GM19238 (cell line): Measurements from ENCODE around the gene SP6.

ENCODE experiments used
- DNase-seq: peaks from one replicate; pipeline ENCODE4 v3.0.0; 2011; ENCODE audit warnings: low spot score; ENCODE audit not compliant: insufficient read length

Gene SP6

GRCh38 chr17:47879776-47880454 is 29.0 kb upstream of the SP6 start:
- DNase-seq = no peak

GRCh38 chr17:47879028-47879585 is 28.1 kb upstream of the SP6 start:
- no peak for DNase-seq

- DNase-seq = no peak
Measured at GRCh38 chr17:47878203-47879027, 27.5 kb upstream of the SP6 start.

- DNase-seq = no peak
Measured at GRCh38 chr17:47877368-47878034, 26.5 kb upstream of the SP6 start.

- DNase-seq = no peak
Measured at GRCh38 chr17:47875011-47875985, 24.3 kb upstream of the SP6 start.

- no peak for DNase-seq
Measured at GRCh38 chr17:47873200-47874090, 22.5 kb upstream of the SP6 start.

- no peak for DNase-seq
Measured at GRCh38 chr17:47872651-47873161, 21.7 kb upstream of the SP6 start.

- no peak for DNase-seq
Measured at GRCh38 chr17:47872019-47872650, 21.2 kb upstream of the SP6 start.

- DNase-seq = no peak
Measured at GRCh38 chr17:47871048-47871447, 20.1 kb upstream of the SP6 start.

- DNase-seq = no peak
Measured at GRCh38 chr17:47870056-47870455, 19.1 kb upstream of the SP6 start.

GRCh38 chr17:47869114-47869513 is 18.2 kb upstream of the SP6 start:
- DNase-seq = no peak

- no peak for DNase-seq
Measured at GRCh38 chr17:47867813-47868533, 17.0 kb upstream of the SP6 start.

- no peak for DNase-seq
Measured at GRCh38 chr17:47866941-47867340, 16.0 kb upstream of the SP6 start.

- no peak for DNase-seq
Measured at GRCh38 chr17:47864791-47865216, 13.8 kb upstream of the SP6 start.

- DNase-seq = no peak
Measured at GRCh38 chr17:47862621-47863440, 11.9 kb upstream of the SP6 start.

- DNase-seq = no peak
Measured at GRCh38 chr17:47860386-47860785, 9.4 kb upstream of the SP6 start.
